ENCODE data around the gene MAPT. TPM values are rescaled to one million over a fixed set of nuclear protein-coding genes. Genes with fewer than 3 reads are reported as not detected.

The MAPT gene
- total RNA-seq, 1 donor from 2014 or later = 5.1 TPM

- Histone ChIP-seq H3K36me3 (peaks cover 83% of the 10 kb centered on the region), H3K27ac (no peak overlapping the region)
- intact Hi-C loops (cut with DNase I) = no loop called here
Observed at GRCh38 chr17:46038937-46039336, 144.6 kb downstream of the MAPT start.

GRCh38 chr17:46039592-46040186, 145.3 kb downstream of the MAPT start:
- intact Hi-C loops (cut with DNase I) = loop anchor here (10.0 kb wide), 1 partner anchor 155 kb away; the partner anchor contains the start of gene KANSL1
- Histone ChIP-seq H3K4me3 (no peak overlapping the region), H3K9me3 (no peaks in the 10 kb centered on the region), H3K27me3 (no peaks in the 10 kb centered on the region), H3K27ac (no peak overlapping the region), H3K36me3 (peaks cover 76% of the 10 kb centered on the region), H3K4me1 (peaks cover 10% of the 10 kb centered on the region)
- DNase-seq = no peak
- no peak for ATAC-seq
- TF ChIP-seq, protein P1, sequence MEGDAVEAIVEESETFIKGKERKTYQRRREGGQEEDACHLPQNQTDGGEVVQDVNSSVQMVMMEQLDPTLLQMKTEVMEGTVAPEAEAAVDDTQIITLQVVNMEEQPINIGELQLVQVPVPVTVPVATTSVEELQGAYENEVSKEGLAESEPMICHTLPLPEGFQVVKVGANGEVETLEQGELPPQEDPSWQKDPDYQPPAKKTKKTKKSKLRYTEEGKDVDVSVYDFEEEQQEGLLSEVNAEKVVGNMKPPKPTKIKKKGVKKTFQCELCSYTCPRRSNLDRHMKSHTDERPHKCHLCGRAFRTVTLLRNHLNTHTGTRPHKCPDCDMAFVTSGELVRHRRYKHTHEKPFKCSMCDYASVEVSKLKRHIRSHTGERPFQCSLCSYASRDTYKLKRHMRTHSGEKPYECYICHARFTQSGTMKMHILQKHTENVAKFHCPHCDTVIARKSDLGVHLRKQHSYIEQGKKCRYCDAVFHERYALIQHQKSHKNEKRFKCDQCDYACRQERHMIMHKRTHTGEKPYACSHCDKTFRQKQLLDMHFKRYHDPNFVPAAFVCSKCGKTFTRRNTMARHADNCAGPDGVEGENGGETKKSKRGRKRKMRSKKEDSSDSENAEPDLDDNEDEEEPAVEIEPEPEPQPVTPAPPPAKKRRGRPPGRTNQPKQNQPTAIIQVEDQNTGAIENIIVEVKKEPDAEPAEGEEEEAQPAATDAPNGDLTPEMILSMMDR (IDR thresholded peaks at IDR 0.05) = no peak

More at GRCh38 chr17:46038937-46039336, 144.6 kb downstream of the MAPT start:
- DNase-seq (no peak), ATAC-seq (no peak)
- Histone ChIP-seq H3K4me3 (no peak overlapping the region), H3K9me3 (no peaks in the 10 kb centered on the region), H3K4me1 (peaks cover 3% of the 10 kb centered on the region), H3K27me3 (no peaks in the 10 kb centered on the region)
- TF ChIP-seq, protein P1 (IDR thresholded peaks at IDR 0.05) = no peak

- Histone ChIP-seq H3K36me3 (peaks cover 73% of the 10 kb centered on the region), H3K27me3 (no peaks in the 10 kb centered on the region), H3K4me1 (peaks cover 20% of the 10 kb centered on the region), H3K9me3 (no peaks in the 10 kb centered on the region), H3K4me3 (no peak overlapping the region), H3K27ac (no peak overlapping the region)
- ATAC-seq (no peak), DNase-seq (no peak)
- intact Hi-C loops (cut with DNase I) = loop anchor here (10.0 kb wide), 1 partner anchor 153 kb away; the partner anchor contains the start of gene KANSL1
- TF ChIP-seq, protein P1 (IDR thresholded peaks at IDR 0.05) = no peak
Observed at GRCh38 chr17:46042246-46042645, 147.9 kb downstream of the MAPT start.

DNA sequence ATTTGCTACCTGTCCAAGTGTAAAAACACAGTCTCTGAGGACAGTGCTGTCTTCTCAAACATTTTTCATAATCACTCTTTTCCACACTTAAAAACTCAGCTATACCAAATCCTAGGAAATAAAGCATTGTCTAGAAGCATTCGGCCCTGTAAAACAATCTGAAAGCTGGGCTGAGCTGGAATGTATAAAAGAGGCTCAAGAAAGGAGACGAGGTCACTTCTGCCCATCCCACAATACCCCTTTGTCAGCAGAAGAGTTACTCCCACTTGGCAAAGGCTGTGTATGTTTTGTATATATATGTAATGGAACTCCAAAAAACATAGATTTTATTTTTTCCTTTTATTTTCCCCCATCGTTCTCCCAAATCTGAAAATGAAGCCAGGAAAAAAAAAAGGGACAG, 148.6 kb downstream of the MAPT start:
- TF ChIP-seq, protein P1 (IDR thresholded peaks at IDR 0.05) = no peak
- peaks cover 20% of the 10 kb centered on the region for H3K4me1 ChIP-seq
- H3K27me3 ChIP-seq = no peaks in the 10 kb centered on the region
- H3K9me3 ChIP-seq = no peaks in the 10 kb centered on the region
- DNase-seq (no peak), ATAC-seq (no peak)
- peaks cover 73% of the 10 kb centered on the region for H3K36me3 ChIP-seq
- no peak overlapping the region for H3K4me3 ChIP-seq
- no peak overlapping the region for H3K27ac ChIP-seq
- intact Hi-C loops (cut with DNase I) = loop anchor here (10.0 kb wide), 1 partner anchor 152 kb away; the partner anchor contains the start of gene KANSL1

GRCh38 chr17:46043606-46044005, 149.3 kb downstream of the MAPT start:
- intact Hi-C loops (cut with DNase I) = loop anchor here (10.0 kb wide), 1 partner anchor 151 kb away; the partner anchor contains the start of gene KANSL1
- peak; percentile 71 for ATAC-seq

More at GRCh38 chr17:46043606-46044005, 149.3 kb downstream of the MAPT start:
- no peak for DNase-seq
- no peak overlapping the region for H3K4me3 ChIP-seq
- peaks cover 20% of the 10 kb centered on the region for H3K4me1 ChIP-seq
- H3K36me3 ChIP-seq = peaks cover 72% of the 10 kb centered on the region
- no peaks in the 10 kb centered on the region for H3K27me3 ChIP-seq
- H3K9me3 ChIP-seq = no peaks in the 10 kb centered on the region
- TF ChIP-seq, protein P1 (IDR thresholded peaks at IDR 0.05) = no peak
- H3K27ac ChIP-seq = peak overlapping the region; percentile 75
